Natural killer cell (primary cell): ENCODE measurements around the gene AUTS2. TPM values are rescaled to one million over a fixed set of nuclear protein-coding genes. Genes with fewer than 3 reads are reported as not detected.

Source experiments
- ATAC-seq, 3 donors: fragments of 150-1000 bp in 2 of 3; fragments of 200-7000 bp in 1 of 3; cut with Tn5 transposase; 1 replicate in 1 of 3; 2 replicates in 2 of 3; pipeline ENCODE4 v1.10.0; 2021; ENCODE audit warnings: mild to moderate bottlenecking in 2 of 3, moderate library complexity in 2 of 3
- DNase-seq, 2 donors: peaks; one replicate each; pipeline versions ENCODE4 v3.0.0 to v3.0.0-alpha.2; 2013 to 2021; ENCODE audit warnings: mixed read lengths in 1 of 2
- H3K27ac ChIP-seq: one replicate; pipeline ENCODE4 v1.5.1; 2013; ENCODE audit warnings: mild to moderate bottlenecking, low read length
- H3K27me3 ChIP-seq: one replicate; pipeline ENCODE4 v1.6.1; 2013; ENCODE audit warnings: low read length; ENCODE audit not compliant: control insufficient read depth, insufficient read depth
- H3K36me3 ChIP-seq: one replicate; pipeline ENCODE4 v1.6.1; 2013; ENCODE audit warnings: low read length; ENCODE audit not compliant: control insufficient read depth, insufficient read depth
- H3K4me1 ChIP-seq: one replicate; pipeline ENCODE4 v1.6.1; 2013; ENCODE audit warnings: low read length; ENCODE audit not compliant: control insufficient read depth, insufficient read depth
- H3K4me3 ChIP-seq: one replicate; pipeline ENCODE4 v1.5.1; 2013; ENCODE audit warnings: low read length
- H3K9me3 ChIP-seq: one replicate; pipeline ENCODE4 v1.6.1; 2013; ENCODE audit warnings: low read length; ENCODE audit not compliant: control insufficient read depth, insufficient read depth
- H3K27ac Mint-ChIP-seq, 2 donors: one replicate each; pipeline ENCODE4 v1.8.0; 2022; ENCODE audit warnings: mild to moderate bottlenecking in 2 of 2, mixed read lengths in 2 of 2, moderate library complexity in 1 of 2
- H3K27me3 Mint-ChIP-seq, 2 donors: one replicate each; pipeline ENCODE4 v1.8.0; 2022; ENCODE audit warnings: low read depth in 2 of 2, mixed read lengths in 2 of 2
- H3K36me3 Mint-ChIP-seq: one replicate; pipeline ENCODE4 v1.8.0; 2022; ENCODE audit warnings: mixed read lengths
- H3K4me1 Mint-ChIP-seq, 2 donors: one replicate each; pipeline ENCODE4 v1.8.0; 2022; ENCODE audit warnings: mixed read lengths in 2 of 2
- H3K4me3 Mint-ChIP-seq: one replicate; pipeline ENCODE4 v1.8.0; 2022; ENCODE audit warnings: mild to moderate bottlenecking, moderate library complexity, mixed read lengths
- H3K9me3 Mint-ChIP-seq, 2 donors: one replicate each; pipeline ENCODE4 v1.8.0; 2022; ENCODE audit warnings: mixed read lengths in 2 of 2
- WGBS: methylation state at CpG from one replicate; pipeline ENCODE4 v1.1.7; 2013; ENCODE audit warnings: missing lambda C conversion rate; ENCODE audit not compliant: insufficient coverage; 5-methylcytosine and 5-hydroxymethylcytosine counted together
- intact Hi-C: fragments of 100-400 bp; cut with micrococcal nuclease; formaldehyde crosslinking; loops from one replicate; pipeline ENCODE4 v1.14.2; 2022
- total RNA-seq, 4 donors: library from RNA; stranded (reverse); fragments of 120-200 nt in 1 of 4; gene quantifications; one replicate each; pipeline versions ENCODE4 v1.2.3 to v1.2.4, GENCODE V29; 2013 to 2022
- TF ChIP-seq, protein P1 (sequence below): fragments of 200-600 bp; IDR thresholded peaks from one replicate; pipeline ENCODE4 v1.8.0; 2022; ENCODE audit warnings: antibody characterized with exemption

Gene AUTS2
- total RNA-seq, 3 donors from 2014 or later (not counting 1 experiment from before 2014, with no cell fraction given) = 147 to 197 (median 155) TPM

DNA sequence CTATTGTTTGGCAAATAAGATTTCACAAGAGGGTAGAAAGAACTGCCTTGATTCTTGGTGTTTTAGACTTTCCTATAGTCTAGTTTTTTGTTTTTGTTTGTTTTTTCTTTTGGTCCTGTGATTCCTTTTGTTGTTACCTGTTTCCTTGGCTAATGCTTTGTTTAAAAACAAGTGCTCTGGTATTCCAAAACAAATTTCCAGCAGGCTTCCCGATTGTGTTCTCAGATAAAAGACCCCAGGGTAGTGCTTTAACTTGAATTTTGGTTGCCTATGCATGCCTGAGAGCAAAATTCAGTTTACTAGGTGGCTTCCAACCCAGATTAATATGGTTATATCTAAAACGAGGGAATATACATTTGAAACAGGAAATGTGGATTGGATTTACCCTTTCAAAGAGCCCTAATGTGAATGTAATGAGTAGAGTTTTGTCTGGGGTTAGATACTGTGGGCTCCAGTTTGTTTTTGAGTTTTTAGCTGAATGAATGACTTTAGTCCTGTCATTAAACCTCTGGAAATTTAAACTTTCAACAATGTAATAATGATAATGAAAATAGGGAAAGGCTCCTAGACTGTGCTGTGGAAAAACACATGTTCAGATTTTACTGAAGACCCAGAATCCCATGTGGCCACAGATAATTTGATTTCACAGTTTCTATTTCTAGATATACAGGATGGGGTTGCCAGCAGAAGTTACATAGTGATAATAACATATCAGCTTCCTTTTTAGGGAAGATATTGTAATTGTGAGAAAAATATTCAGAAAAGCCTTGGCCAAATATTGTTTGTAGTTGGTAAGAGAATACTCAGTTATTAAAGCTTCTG lies 23.9 kb downstream of the AUTS2 start:
- Histone ChIP-seq H3K36me3 (no peaks in the 10 kb centered on the region), H3K4me3 (no peak overlapping the region), H3K27ac (no peak overlapping the region), H3K4me1 (no peaks in the 10 kb centered on the region), H3K9me3 (no peaks in the 10 kb centered on the region), H3K27me3 (no peaks in the 10 kb centered on the region)
- H3K4me3 Mint-ChIP-seq = no peak overlapping the region
- no peaks in the 10 kb centered on the region for H3K9me3 Mint-ChIP-seq
- H3K36me3 Mint-ChIP-seq = no peaks in the 10 kb centered on the region
- no peak overlapping the region for H3K27ac Mint-ChIP-seq
- WGBS = 64% methylated on average over 2 of the region's 2 CpGs
- TF ChIP-seq, protein P1, sequence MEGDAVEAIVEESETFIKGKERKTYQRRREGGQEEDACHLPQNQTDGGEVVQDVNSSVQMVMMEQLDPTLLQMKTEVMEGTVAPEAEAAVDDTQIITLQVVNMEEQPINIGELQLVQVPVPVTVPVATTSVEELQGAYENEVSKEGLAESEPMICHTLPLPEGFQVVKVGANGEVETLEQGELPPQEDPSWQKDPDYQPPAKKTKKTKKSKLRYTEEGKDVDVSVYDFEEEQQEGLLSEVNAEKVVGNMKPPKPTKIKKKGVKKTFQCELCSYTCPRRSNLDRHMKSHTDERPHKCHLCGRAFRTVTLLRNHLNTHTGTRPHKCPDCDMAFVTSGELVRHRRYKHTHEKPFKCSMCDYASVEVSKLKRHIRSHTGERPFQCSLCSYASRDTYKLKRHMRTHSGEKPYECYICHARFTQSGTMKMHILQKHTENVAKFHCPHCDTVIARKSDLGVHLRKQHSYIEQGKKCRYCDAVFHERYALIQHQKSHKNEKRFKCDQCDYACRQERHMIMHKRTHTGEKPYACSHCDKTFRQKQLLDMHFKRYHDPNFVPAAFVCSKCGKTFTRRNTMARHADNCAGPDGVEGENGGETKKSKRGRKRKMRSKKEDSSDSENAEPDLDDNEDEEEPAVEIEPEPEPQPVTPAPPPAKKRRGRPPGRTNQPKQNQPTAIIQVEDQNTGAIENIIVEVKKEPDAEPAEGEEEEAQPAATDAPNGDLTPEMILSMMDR = no peak
- intact Hi-C loops = no loop called here
- DNase-seq = no peak
- H3K4me1 Mint-ChIP-seq = peaks cover 0 to 16% of the 10 kb centered on the region in 2 donors
- H3K27me3 Mint-ChIP-seq = peaks cover 0 to 1% of the 10 kb centered on the region in 2 donors
- no peak for ATAC-seq

- Mint-ChIP-seq H3K27me3 (no peaks in the 10 kb centered on the region), H3K4me3 (no peak overlapping the region), H3K27ac (no peak overlapping the region), H3K36me3 (no peaks in the 10 kb centered on the region), H3K4me1 (peaks cover 0 to 15% of the 10 kb centered on the region in 2 donors), H3K9me3 (no peaks in the 10 kb centered on the region)
- intact Hi-C loops = no loop called here
- H3K36me3 ChIP-seq = no peaks in the 10 kb centered on the region
- H3K4me1 ChIP-seq = no peaks in the 10 kb centered on the region
- TF ChIP-seq, protein P1 = no peak
- H3K27ac ChIP-seq = no peak overlapping the region
- ATAC-seq (no peak), DNase-seq (no peak)
- H3K4me3 ChIP-seq = no peak overlapping the region
- H3K27me3 ChIP-seq = no peaks in the 10 kb centered on the region
- 90% methylated on average over 2 of the region's 3 CpGs for whole genome bisulfite sequencing
- no peaks in the 10 kb centered on the region for H3K9me3 ChIP-seq
These were observed 24.7 kb downstream of the AUTS2 start for GRCh38 chr7:69622960-69623359.

- TF ChIP-seq, protein P1 = no peak
- Mint-ChIP-seq H3K4me1 (peaks cover 0 to 18% of the 10 kb centered on the region in 2 donors), H3K27me3 (no peaks in the 10 kb centered on the region), H3K9me3 (no peaks in the 10 kb centered on the region), H3K4me3 (no peak overlapping the region), H3K36me3 (no peaks in the 10 kb centered on the region), H3K27ac (no peak overlapping the region)
- H3K27me3 ChIP-seq = no peaks in the 10 kb centered on the region
- WGBS = 73% methylated on average over 6 of the region's 8 CpGs
- DNase-seq (no peak), ATAC-seq (no peak)
- no peak overlapping the region for H3K27ac ChIP-seq
- no peaks in the 10 kb centered on the region for H3K4me1 ChIP-seq
- intact Hi-C loops = no loop called here
- H3K9me3 ChIP-seq = no peaks in the 10 kb centered on the region
- no peaks in the 10 kb centered on the region for H3K36me3 ChIP-seq
- H3K4me3 ChIP-seq = no peak overlapping the region
These were observed 26.4 kb downstream of the AUTS2 start for GRCh38 chr7:69624435-69625230.
